ENCODE measurements around the gene DNAH14. TPM values are rescaled to one million over a fixed set of nuclear protein-coding genes. Genes with fewer than 3 reads are reported as not detected.

DNAH14 gene
- total RNA-seq, 1 donor: 31.8 TPM

- Histone ChIP-seq H3K4me1 (ENCODE audit: insufficient read depth, low read length) (peaks cover 28% of the 10 kb centered on the region), H3K79me2 (ENCODE audit: insufficient read depth, low read length) (no peaks in the 10 kb centered on the region), H3K36me3 (ENCODE audit: insufficient read depth, low read length) (no peaks in the 10 kb centered on the region), H3K27me3 (ENCODE audit: insufficient read depth, low read length) (no peaks in the 10 kb centered on the region), H3K9me3 (ENCODE audit: low read depth, low read length) (no peaks in the 10 kb centered on the region), H3K4me3 (ENCODE audit: insufficient read depth, low read length) (no peak overlapping the region), H2AFZ (ENCODE audit: low read length) (peak overlapping the region; percentile 76), H3K4me2 (ENCODE audit: insufficient read depth, low read length) (no peak overlapping the region), H4K20me1 (ENCODE audit: insufficient read depth, low read length) (no peaks in the 10 kb centered on the region), H3K27ac (ENCODE audit: low read depth, low read length) (no peak overlapping the region)
- no peak for TF ChIP-seq CTCF (IDR thresholded peaks at IDR 0.05; ENCODE audit: extremely low read depth, low read depth, low read length)
- no peak for DNase-seq (ENCODE audit: insufficient read length, low spot score, missing footprints)
Observed at GRCh38 chr1:225446981-225447615, 517.6 kb downstream of the DNAH14 start.

DNA sequence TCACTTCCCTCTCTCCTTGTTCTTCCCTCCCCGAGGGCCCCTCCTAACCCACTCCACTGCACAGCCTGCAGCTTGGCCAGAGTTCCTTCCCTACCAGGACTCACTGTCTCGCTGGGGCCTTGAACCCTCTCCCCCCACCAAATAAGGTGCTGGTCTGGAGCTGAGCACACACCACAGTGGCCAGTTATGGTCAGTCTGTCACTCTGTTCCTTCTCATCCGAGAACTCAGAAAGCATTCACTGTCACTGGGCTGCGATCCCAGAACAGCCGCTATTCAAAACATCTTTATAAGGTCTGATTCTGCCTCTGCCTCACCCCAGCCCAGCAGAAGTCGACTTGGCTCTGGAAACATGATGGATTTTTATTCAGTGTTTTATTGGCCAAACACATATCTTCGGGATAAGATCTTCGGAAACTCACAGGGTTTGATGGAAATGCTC, 518.2 kb downstream of the DNAH14 start:
- Histone ChIP-seq H3K9me3 (ENCODE audit: low read depth, low read length) (no peaks in the 10 kb centered on the region), H4K20me1 (ENCODE audit: insufficient read depth, low read length) (no peaks in the 10 kb centered on the region), H2AFZ (ENCODE audit: low read length) (peak overlapping the region; percentile 76), H3K27ac (ENCODE audit: low read depth, low read length) (no peak overlapping the region), H3K36me3 (ENCODE audit: insufficient read depth, low read length) (no peaks in the 10 kb centered on the region), H3K4me2 (ENCODE audit: insufficient read depth, low read length) (peak overlapping the region; percentile 60), H3K27me3 (ENCODE audit: insufficient read depth, low read length) (no peaks in the 10 kb centered on the region), H3K4me3 (ENCODE audit: insufficient read depth, low read length) (peak overlapping the region; percentile 17), H3K4me1 (ENCODE audit: insufficient read depth, low read length) (peaks cover 28% of the 10 kb centered on the region), H3K79me2 (ENCODE audit: insufficient read depth, low read length) (no peaks in the 10 kb centered on the region)
- no peak for TF ChIP-seq CTCF (IDR thresholded peaks at IDR 0.05; ENCODE audit: extremely low read depth, low read depth, low read length)
- peak; percentile 88 for DNase-seq (ENCODE audit: insufficient read length, low spot score, missing footprints)

DNA sequence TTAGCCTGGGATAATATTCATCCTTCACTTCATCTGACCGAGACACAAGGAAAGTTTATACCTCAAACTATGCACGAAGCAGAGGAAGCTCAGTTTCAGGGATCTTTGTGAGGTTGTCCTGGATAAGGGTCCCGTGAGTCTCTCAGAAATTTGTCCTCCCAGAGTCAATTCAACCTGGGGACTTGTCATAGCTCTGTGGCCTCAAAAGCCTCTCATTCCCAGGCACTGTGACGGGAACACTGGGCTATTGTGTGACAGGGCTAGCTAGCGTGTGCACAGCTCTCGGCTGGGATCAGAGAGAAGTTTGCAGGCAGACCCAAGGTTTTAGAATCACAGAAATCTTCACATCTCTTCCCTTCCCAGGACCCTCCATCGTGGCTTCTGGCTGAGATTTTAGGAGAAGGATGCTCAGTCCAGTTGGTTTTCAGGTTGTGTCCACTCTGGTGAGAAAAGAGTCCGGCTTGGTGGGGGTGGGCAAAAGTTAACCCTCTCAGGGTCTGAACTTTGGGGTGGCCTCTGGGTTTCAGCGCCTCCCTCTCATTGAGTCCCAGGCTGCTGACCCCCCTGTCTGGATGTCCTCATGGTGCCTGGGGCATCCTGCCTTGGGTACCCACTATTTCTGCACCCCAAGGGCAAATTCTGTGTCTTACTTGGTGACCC, 518.8 kb downstream of the DNAH14 start:
- H3K4me1 ChIP-seq (ENCODE audit: insufficient read depth, low read length): peaks cover 28% of the 10 kb centered on the region
- H4K20me1 ChIP-seq (ENCODE audit: insufficient read depth, low read length): no peaks in the 10 kb centered on the region
- H3K27ac ChIP-seq (ENCODE audit: low read depth, low read length): no peak overlapping the region
- no peaks in the 10 kb centered on the region for H3K27me3 ChIP-seq (ENCODE audit: insufficient read depth, low read length)
- no peak for TF ChIP-seq CTCF (IDR thresholded peaks at IDR 0.05; ENCODE audit: extremely low read depth, low read depth, low read length)
- no peaks in the 10 kb centered on the region for H3K9me3 ChIP-seq (ENCODE audit: low read depth, low read length)
- peak overlapping the region; percentile 60 for H3K4me2 ChIP-seq (ENCODE audit: insufficient read depth, low read length)
- H3K4me3 ChIP-seq (ENCODE audit: insufficient read depth, low read length): peak overlapping the region; percentile 17
- no peak for DNase-seq (ENCODE audit: insufficient read length, low spot score, missing footprints)
- H3K79me2 ChIP-seq (ENCODE audit: insufficient read depth, low read length): no peaks in the 10 kb centered on the region
- H2AFZ ChIP-seq (ENCODE audit: low read length): peak overlapping the region; percentile 76
- no peaks in the 10 kb centered on the region for H3K36me3 ChIP-seq (ENCODE audit: insufficient read depth, low read length)

Data from osteoblast (primary cell).